ENCODE data around the gene DOCK11.

GRCh38 chrX:118570209-118570608 lies 74.6 kb downstream of the DOCK11 start:
- TF ChIP-seq CTCF (conservative IDR thresholded peaks at IDR 0.05; ENCODE audit: low read depth, low read length) (no peak), EZH2 (IDR thresholded peaks at IDR 0.05; ENCODE audit: borderline replicate concordance, low read depth, low read length, poor library complexity, severe bottlenecking) (no peak)
